Endothelial cell (in vitro differentiated cells): ENCODE results near the gene ALK. TPM values are rescaled to one million over a fixed set of nuclear protein-coding genes. Genes with fewer than 3 reads are reported as not detected.
"Not testable (repeated sequence)": the region's sequence is repeated elsewhere in the genome, so short reads cannot be mapped to it uniquely, and the experiment has no call there.

Experiments
- DNase-seq: peaks from one replicate; pipeline ENCODE4 v3.0.0; 2021; ENCODE audit warnings: low spot score
- H3K27ac Mint-ChIP-seq: one replicate; pipeline ENCODE4 v1.8.0; 2021; ENCODE audit warnings: mixed read lengths, inconsistent platforms; ENCODE audit not compliant: unreplicated experiment
- H3K27me3 Mint-ChIP-seq: one replicate; pipeline ENCODE4 v1.8.0; 2021; ENCODE audit warnings: mild to moderate bottlenecking, moderate library complexity, mixed read lengths, inconsistent platforms; ENCODE audit not compliant: unreplicated experiment
- H3K36me3 Mint-ChIP-seq: one replicate; pipeline ENCODE4 v1.8.0; 2021; ENCODE audit warnings: mild to moderate bottlenecking, low read depth, mixed read lengths, inconsistent platforms; ENCODE audit not compliant: unreplicated experiment
- H3K4me1 Mint-ChIP-seq: one replicate; pipeline ENCODE4 v1.8.0; 2021; ENCODE audit warnings: mild to moderate bottlenecking, mixed read lengths, inconsistent platforms; ENCODE audit not compliant: unreplicated experiment
- H3K4me3 Mint-ChIP-seq: one replicate; pipeline ENCODE4 v1.8.0; 2021; ENCODE audit warnings: mild to moderate bottlenecking, mixed read lengths, inconsistent platforms; ENCODE audit not compliant: unreplicated experiment
- H3K9me3 Mint-ChIP-seq: one replicate; pipeline ENCODE4 v1.8.0; 2021; ENCODE audit warnings: mixed read lengths, inconsistent platforms; ENCODE audit not compliant: unreplicated experiment
- total RNA-seq: library from RNA; stranded (reverse); fragmentation: NEBNext Ultra II Directional; extraction: Animal tissue kit (Norgen Biotek cat#: 25700); gene quantifications from one replicate; pipeline ENCODE4 v1.2.1, GENCODE V29; 2021; ENCODE audit not compliant: unreplicated experiment
- TF ChIP-seq, protein P1 (sequence below): fragments of 200-600 bp; sonication (generic); IDR thresholded peaks from one replicate; pipeline ENCODE4 v1.5.0; 2021; ENCODE audit warnings: antibody characterized with exemption; ENCODE audit not compliant: unreplicated experiment

ALK gene
- total RNA-seq, 1 donor from 2014 or later: 0.05 TPM

DNA sequence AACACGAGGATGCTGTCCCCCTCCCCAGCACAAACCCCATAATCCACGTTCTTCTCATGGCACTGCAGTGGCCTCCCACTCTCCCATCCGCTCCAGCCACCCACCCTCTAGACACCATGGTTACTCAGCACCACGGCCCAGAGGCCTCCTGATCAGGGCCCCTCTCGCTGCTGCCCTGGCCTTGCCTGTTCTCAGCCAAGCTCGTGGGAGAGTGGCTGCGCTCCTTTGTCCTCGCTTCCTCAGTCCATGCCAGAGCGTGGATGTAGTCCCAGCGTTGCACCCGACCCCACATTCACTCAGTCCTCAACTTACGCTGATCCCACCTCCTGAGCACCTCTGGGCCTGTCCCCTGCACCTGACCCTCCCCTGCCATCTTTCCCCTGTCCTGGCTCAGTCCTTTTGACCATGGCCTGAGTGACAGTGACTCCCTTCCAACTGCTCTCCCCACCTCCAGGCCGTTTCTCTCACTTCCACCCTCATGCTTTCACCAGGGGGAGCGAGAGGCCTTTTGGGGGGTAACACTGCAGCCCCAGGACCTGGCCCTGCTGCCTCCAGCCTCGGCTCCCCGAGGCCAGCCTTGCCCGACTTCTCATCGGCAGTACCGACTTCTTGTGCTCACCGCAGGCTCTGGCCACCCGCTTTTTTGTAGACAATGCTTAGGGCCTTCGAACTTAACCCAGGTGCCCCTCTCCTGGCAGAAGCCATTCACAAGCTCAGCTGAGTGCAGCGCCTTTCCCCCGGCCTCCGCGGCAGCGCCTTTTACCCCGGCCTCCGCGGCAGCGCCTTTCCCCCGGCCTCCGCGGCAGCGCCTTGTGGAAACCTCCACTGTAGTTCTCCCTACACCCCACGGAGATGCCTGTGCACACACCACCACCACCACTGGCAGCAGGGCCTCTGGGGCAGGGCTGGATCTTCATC is 674.7 kb downstream of the ALK start:
- no peak for DNase-seq
- H3K27me3 Mint-ChIP-seq: peaks cover 2% of the 10 kb centered on the region
- TF ChIP-seq, protein P1, sequence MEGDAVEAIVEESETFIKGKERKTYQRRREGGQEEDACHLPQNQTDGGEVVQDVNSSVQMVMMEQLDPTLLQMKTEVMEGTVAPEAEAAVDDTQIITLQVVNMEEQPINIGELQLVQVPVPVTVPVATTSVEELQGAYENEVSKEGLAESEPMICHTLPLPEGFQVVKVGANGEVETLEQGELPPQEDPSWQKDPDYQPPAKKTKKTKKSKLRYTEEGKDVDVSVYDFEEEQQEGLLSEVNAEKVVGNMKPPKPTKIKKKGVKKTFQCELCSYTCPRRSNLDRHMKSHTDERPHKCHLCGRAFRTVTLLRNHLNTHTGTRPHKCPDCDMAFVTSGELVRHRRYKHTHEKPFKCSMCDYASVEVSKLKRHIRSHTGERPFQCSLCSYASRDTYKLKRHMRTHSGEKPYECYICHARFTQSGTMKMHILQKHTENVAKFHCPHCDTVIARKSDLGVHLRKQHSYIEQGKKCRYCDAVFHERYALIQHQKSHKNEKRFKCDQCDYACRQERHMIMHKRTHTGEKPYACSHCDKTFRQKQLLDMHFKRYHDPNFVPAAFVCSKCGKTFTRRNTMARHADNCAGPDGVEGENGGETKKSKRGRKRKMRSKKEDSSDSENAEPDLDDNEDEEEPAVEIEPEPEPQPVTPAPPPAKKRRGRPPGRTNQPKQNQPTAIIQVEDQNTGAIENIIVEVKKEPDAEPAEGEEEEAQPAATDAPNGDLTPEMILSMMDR: no peak
- H3K9me3 Mint-ChIP-seq: no peaks in the 10 kb centered on the region
- H3K4me1 Mint-ChIP-seq: no peaks in the 10 kb centered on the region
- no peaks in the 10 kb centered on the region for H3K36me3 Mint-ChIP-seq
- no peak overlapping the region for H3K4me3 Mint-ChIP-seq
- H3K27ac Mint-ChIP-seq: no peak overlapping the region

DNA sequence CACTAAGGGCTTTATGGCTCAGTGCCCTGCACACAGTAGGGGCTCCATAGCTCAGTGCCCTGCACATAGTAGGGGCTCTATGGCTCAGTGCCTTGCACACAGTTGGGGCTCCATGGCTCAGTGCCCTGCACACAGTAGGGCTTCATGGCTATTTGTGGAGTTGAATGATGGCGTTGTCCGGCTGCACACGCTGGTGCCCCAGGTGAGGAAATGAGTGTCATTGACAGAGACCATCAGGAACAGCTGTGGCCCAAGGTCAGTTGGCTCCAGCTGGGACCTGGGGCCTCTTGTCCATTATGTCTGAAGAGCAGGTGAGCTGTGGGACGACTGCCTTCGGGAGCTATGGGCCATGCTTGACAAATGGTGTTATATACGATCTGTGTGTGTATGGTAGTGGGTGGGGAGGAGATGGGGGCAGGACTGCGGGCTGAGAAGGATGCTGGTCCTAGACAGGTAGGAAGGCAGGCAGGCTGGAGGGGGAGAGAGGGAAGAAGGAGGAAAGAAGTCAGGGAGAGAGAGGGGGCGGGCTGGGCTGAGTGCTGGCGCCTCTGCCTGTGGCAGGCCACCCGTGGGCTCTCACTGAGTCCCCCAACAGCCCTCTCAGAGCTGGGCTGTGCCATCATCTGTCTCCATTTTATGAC is 675.5 kb downstream of the ALK start:
- DNase-seq: no peak
- Mint-ChIP-seq H3K9me3 (no peaks in the 10 kb centered on the region), H3K27me3 (peaks cover 2% of the 10 kb centered on the region), H3K27ac (no peak overlapping the region), H3K4me1 (no peaks in the 10 kb centered on the region), H3K36me3 (no peaks in the 10 kb centered on the region), H3K4me3 (no peak overlapping the region)
- TF ChIP-seq, protein P1: no peak

DNA sequence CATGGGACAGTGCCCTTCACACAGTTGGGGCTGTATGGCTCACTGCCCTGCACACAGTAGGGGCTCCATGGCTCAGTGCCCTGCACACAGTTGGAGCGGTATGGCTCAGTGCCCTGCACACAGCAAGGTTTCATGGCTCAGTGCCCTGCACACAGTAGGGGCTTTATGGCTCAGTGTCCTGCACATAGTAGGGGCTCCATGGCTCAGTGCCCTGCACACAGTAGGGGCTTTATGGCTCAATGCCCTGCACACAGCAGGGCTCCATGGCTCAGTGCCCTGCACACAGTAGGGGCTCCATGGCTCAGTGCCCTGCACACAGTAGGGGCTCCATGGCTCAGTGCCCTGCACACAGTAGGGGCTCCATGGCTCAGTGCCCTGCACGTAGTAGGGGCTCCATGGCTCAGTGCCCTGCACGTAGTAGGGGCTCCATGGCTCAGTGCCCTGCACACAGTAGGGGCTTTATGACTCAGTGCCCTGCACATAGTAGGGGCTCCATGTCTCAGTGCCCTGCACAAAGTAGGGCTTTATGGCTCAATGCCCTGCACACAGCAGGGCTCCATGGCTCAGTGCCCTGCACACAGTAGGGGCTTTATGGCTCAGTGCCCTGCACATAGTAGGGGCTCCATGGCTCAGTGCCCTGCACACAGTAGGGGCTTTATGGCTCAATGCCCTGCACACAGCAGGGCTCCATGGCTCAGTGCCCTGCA is 676.2 kb downstream of the ALK start:
- not testable (repeated sequence) for H3K27ac Mint-ChIP-seq, H3K27me3 Mint-ChIP-seq, DNase-seq, H3K36me3 Mint-ChIP-seq, H3K4me1 Mint-ChIP-seq, H3K4me3 Mint-ChIP-seq, H3K9me3 Mint-ChIP-seq

DNA sequence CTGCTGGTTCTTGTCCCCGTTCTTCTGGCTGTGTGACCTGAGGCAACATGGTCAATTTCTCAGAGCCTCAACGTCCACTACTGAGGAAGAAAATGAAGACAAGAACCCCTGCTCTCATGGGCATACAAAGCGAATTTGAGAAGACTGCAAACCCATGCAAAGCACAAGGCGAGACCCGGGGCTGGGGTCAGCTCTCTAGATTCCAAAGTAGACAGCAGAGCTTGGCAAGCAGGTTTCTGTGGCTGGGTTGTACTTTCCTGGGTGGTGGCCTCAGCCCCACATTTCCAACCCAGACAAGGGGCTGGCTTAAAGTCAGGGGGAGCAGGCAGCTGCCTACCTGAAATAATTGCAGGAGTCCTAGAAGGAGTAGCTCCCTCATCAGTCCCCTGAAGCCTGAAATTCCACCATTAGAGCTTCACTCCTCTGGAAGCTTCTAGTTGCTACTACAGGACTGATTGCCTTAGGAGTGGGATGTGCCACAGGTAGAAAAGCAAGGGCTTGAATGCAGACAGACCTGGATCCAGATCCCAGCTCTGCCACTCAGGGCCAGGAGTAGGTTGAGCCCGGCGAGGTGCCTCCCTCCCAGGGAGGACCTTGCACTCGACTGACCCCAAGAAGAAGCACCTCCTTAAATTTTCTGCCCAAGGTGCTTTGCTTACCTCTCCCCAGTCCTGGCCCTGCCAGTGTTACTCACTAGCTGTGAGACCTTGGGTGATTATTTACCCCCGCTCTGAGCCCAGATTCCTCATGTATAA is 678.6 kb downstream of the ALK start:
- Mint-ChIP-seq H3K36me3 (no peaks in the 10 kb centered on the region), H3K9me3 (no peaks in the 10 kb centered on the region), H3K27me3 (peaks cover 2% of the 10 kb centered on the region), H3K4me1 (no peaks in the 10 kb centered on the region), H3K27ac (no peak overlapping the region), H3K4me3 (no peak overlapping the region)
- no peak for DNase-seq
- TF ChIP-seq, protein P1: no peak

DNA sequence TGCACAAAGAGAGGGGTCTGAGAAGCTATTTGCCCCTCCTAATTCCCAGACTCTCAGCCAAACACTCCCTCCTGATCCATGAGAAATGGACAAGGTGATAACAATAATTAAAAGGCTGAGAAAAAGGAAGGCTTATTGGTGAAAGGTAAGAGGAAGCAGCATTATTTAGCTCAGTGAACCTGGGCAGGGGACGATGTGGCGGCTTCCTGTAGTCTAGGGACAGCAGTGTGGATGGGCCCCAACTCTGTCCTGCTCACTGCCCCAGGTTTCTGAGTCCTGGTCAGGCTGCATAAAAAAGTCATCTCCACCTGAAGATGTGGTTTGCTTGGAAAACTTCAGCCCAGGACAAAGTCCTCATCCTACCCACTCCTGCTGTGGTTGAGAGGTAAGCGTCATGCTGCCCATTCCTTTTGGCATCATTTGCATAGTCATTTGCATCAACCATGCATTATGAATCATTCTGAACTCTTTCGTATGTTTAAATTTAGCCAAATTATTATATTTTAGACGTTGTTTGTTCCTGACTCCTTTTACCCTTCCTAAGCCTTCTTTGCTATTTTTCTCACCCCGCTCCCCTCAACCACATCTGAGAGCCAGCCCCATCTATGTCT is 679.3 kb downstream of the ALK start:
- TF ChIP-seq, protein P1: no peak
- H3K27me3 Mint-ChIP-seq: peaks cover 2% of the 10 kb centered on the region
- no peaks in the 10 kb centered on the region for H3K36me3 Mint-ChIP-seq
- H3K9me3 Mint-ChIP-seq: no peaks in the 10 kb centered on the region
- no peaks in the 10 kb centered on the region for H3K4me1 Mint-ChIP-seq
- no peak for DNase-seq
- H3K27ac Mint-ChIP-seq: no peak overlapping the region
- H3K4me3 Mint-ChIP-seq: no peak overlapping the region
